ENCODE results near the gene VSIG8. TPM values are rescaled to one million over a fixed set of nuclear protein-coding genes. Genes with fewer than 3 reads are reported as not detected.

The VSIG8 gene
- total and polyA plus RNA-seq, 9 of the 15 experiments (the other 6 are each of a cell fraction or from before 2014, with no cell fraction given), result not detected

DNA sequence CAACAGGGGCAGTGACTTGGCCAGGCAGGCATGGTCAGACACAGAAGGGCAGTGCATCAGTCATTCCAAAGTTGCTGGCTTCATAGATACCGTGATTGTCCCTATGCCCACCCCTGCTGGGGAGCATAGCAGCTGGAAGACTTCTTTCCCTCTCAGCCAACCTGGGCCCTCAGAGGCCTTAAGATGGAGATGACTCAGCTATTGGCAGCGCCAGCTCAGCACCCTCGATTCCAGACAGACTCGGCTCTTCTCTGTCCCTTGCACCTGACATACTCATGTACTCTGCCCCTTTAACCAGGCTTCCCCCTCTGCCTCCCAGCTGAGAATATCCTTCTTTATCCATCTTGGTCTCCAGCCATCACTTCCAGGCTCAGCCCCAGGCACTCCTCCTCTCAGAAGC, 19.0 kb downstream of the VSIG8 start:
- BruUV-seq (replicated peaks), result no TSS peak
- H3K79me2 ChIP-seq (ENCODE audit: control insufficient read depth, insufficient read depth, low read length), result no peaks in the 10 kb centered on the region
- no peaks in the 10 kb centered on the region for H3K36me3 ChIP-seq (ENCODE audit: control insufficient read depth, insufficient read depth, low read length)
- in situ Hi-C loops (cut with MboI) (no loop called here), intact Hi-C loops (cut with micrococcal nuclease) (no loop called here)
- no peak overlapping the region for H3K4me3 ChIP-seq
- FAIRE-seq (no peak), ATAC-seq (no peak), DNase-seq (ENCODE audit: extremely low read depth in 1 of 4, low spot score in 3 of 4) (no peak)
- H2AFZ ChIP-seq (ENCODE audit: low read depth, low read length), result no peak overlapping the region
- no peak overlapping the region for H3K4me2 ChIP-seq (ENCODE audit: insufficient read depth, low read length)
- no peaks in the 10 kb centered on the region for H3K9me3 ChIP-seq (replicated peaks; ENCODE audit: control insufficient read depth, insufficient read depth, low read depth, low read length)
- peaks cover 20 to 58% of the 10 kb centered on the region in 2 experiments; a peak in 4 of 5 replicates for H3K27me3 ChIP-seq (ENCODE audit: control insufficient read depth in 2 of 2, insufficient read depth in 2 of 2, low read length in 2 of 2)
- ChIA-PET CTCF (ENCODE audit: low intra/inter-chr PET ratio) (no interaction called here), POLR2A (interaction anchor here (0.7 to 1.2 kb wide), 4 partner anchors 9 to 82 kb away, joined by 3 to 5 read pairs (median 4); partner anchors contain the start of gene TAGLN2)
- 7% methylated on average over 4 of the region's 4 CpGs for WGBS (ENCODE audit: insufficient coverage, low coverage, missing lambda C conversion rate)
- H3K27ac ChIP-seq (ENCODE audit: extremely low read depth, low read depth, low read length), result no peak overlapping the region
- no peak overlapping the region for H3K9ac ChIP-seq (ENCODE audit: insufficient read depth in 1 of 2, low read depth in 2 of 2, low read length in 2 of 2)
- no peaks in the 10 kb centered on the region for H4K20me1 ChIP-seq (replicated peaks; ENCODE audit: control insufficient read depth, insufficient read depth, low read length)
- peaks cover 3% of the 10 kb centered on the region for H3K9me1 ChIP-seq (ENCODE audit: control insufficient read depth, insufficient read depth, low read length)
- TF ChIP-seq SMARCE1 (IDR thresholded peaks at IDR 0.05) (no peak), MAFG (tag; conservative IDR thresholded peaks at IDR 0.05) (peak; percentile 64), MAFK (IDR thresholded peaks at IDR 0.05; ENCODE audit: low read length) (0 out of 2 replicates have a peak, but pooled peaks have one; percentile 9), NFE2 (IDR thresholded peaks at IDR 0.05; ENCODE audit: low read depth) (peak; percentile 25; the same call in 1 of the 2 replicates), TAF9B (IDR thresholded peaks at IDR 0.05; ENCODE audit: partially characterized antibody) (no peak), C11orf30 (IDR thresholded peaks at IDR 0.05; ENCODE audit: low read depth) (peak; percentile 52; the same call in 1 of the 2 replicates), ZNF316 (IDR thresholded peaks at IDR 0.05) (peak; percentile 47; the same call in 1 of the 2 replicates)
- TF ChIP-seq, protein P1, sequence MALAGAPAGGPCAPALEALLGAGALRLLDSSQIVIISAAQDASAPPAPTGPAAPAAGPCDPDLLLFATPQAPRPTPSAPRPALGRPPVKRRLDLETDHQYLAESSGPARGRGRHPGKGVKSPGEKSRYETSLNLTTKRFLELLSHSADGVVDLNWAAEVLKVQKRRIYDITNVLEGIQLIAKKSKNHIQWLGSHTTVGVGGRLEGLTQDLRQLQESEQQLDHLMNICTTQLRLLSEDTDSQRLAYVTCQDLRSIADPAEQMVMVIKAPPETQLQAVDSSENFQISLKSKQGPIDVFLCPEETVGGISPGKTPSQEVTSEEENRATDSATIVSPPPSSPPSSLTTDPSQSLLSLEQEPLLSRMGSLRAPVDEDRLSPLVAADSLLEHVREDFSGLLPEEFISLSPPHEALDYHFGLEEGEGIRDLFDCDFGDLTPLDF (CRISPR knock-in tag; IDR thresholded peaks at IDR 0.05), result no peak
- H3K4me1 ChIP-seq (replicated peaks in 1 of 2; ENCODE audit: control insufficient read depth in 2 of 2, insufficient read depth in 2 of 2, low read length in 2 of 2), result peaks cover 0 to 2% of the 10 kb centered on the region in 2 experiments; a peak in 1 of 5 replicates

Data from K562 (cell line).